T-helper 17 cell (primary cell): ENCODE results near the gene CRADD. TPM values are rescaled to one million over a fixed set of nuclear protein-coding genes. Genes with fewer than 3 reads are reported as not detected.

Experiments used
- ATAC-seq: fragments of 150-1000 bp; cut with Tn5 transposase; 2 replicates; pipeline ENCODE4 v1.10.0; 2021; ENCODE audit warnings: mild to moderate bottlenecking, moderate library complexity
- DNase-seq, 3 donors: peaks; one replicate each; pipeline versions ENCODE4 v3.0.0 to v3.0.0-alpha.2; 2020 to 2021
- H3K9me3 ChIP-seq: one replicate; pipeline ENCODE4 v1.7.0; 2013; ENCODE audit warnings: low read length, mild to moderate bottlenecking; ENCODE audit not compliant: control insufficient read depth, poor library complexity, severe bottlenecking
- H3K27ac Mint-ChIP-seq: one replicate; pipeline ENCODE4 v1.8.0; 2022; ENCODE audit warnings: mild to moderate bottlenecking, moderate library complexity, mixed read lengths
- H3K27me3 Mint-ChIP-seq: one replicate; pipeline ENCODE4 v1.8.0; 2022; ENCODE audit warnings: mixed read lengths
- H3K36me3 Mint-ChIP-seq: one replicate; pipeline ENCODE4 v1.8.0; 2022; ENCODE audit warnings: low read depth, mixed read lengths
- H3K4me1 Mint-ChIP-seq: one replicate; pipeline ENCODE4 v1.8.0; 2022; ENCODE audit warnings: mild to moderate bottlenecking, mixed read lengths
- H3K4me3 Mint-ChIP-seq: one replicate; pipeline ENCODE4 v1.8.0; 2022; ENCODE audit warnings: mild to moderate bottlenecking, moderate library complexity, mixed read lengths
- total RNA-seq, 4 donors: library from RNA in 2 of 4; stranded (reverse) in 2 of 4; gene quantifications; one replicate each; pipeline ENCODE4 v1.2.3 and lab custom pipeline; 2022 to 2026

The CRADD gene
- total RNA-seq, 2 donors from 2014 or later: 13.0 to 14.4 TPM

- no peak for DNase-seq
- Mint-ChIP-seq H3K36me3 (no peaks in the 10 kb centered on the region), H3K27ac (no peak overlapping the region), H3K27me3 (peaks cover 15% of the 10 kb centered on the region), H3K4me1 (peaks cover 2% of the 10 kb centered on the region), H3K4me3 (no peak overlapping the region)
- no peak for ATAC-seq
- H3K9me3 ChIP-seq: no peaks in the 10 kb centered on the region
These were observed 20.1 kb upstream of the CRADD start for GRCh38 chr12:93657071-93657470.

- peaks cover 23% of the 10 kb centered on the region for H3K27me3 Mint-ChIP-seq
- DNase-seq (no peak), ATAC-seq (no peak)
- peaks cover 2% of the 10 kb centered on the region for H3K36me3 Mint-ChIP-seq
- no peak overlapping the region for H3K27ac Mint-ChIP-seq
- H3K4me3 Mint-ChIP-seq: no peak overlapping the region
- no peaks in the 10 kb centered on the region for H3K4me1 Mint-ChIP-seq
- no peaks in the 10 kb centered on the region for H3K9me3 ChIP-seq
These were observed 16.2 kb upstream of the CRADD start for GRCh38 chr12:93661021-93661420.

- no peak for ATAC-seq
- H3K9me3 ChIP-seq: no peaks in the 10 kb centered on the region
- H3K4me3 Mint-ChIP-seq: no peak overlapping the region
- H3K4me1 Mint-ChIP-seq: no peaks in the 10 kb centered on the region
- H3K36me3 Mint-ChIP-seq: peaks cover 2% of the 10 kb centered on the region
- no peak overlapping the region for H3K27ac Mint-ChIP-seq
- H3K27me3 Mint-ChIP-seq: peaks cover 23% of the 10 kb centered on the region
- no peak for DNase-seq
These were observed 14.0 kb upstream of the CRADD start for GRCh38 chr12:93663006-93663728.

GRCh38 chr12:93663729-93664084 is 13.5 kb upstream of the CRADD start:
- Mint-ChIP-seq H3K36me3 (peaks cover 2% of the 10 kb centered on the region), H3K4me3 (no peak overlapping the region), H3K27ac (no peak overlapping the region), H3K4me1 (no peaks in the 10 kb centered on the region), H3K27me3 (peaks cover 23% of the 10 kb centered on the region)
- DNase-seq: no peak
- H3K9me3 ChIP-seq: no peaks in the 10 kb centered on the region
- ATAC-seq: no peak

GRCh38 chr12:93664573-93665138 is 12.5 kb upstream of the CRADD start:
- no peak overlapping the region for H3K27ac Mint-ChIP-seq
- H3K9me3 ChIP-seq: no peaks in the 10 kb centered on the region
- no peak for DNase-seq
- no peak for ATAC-seq
- no peak overlapping the region for H3K4me3 Mint-ChIP-seq
- peaks cover 2% of the 10 kb centered on the region for H3K36me3 Mint-ChIP-seq
- H3K4me1 Mint-ChIP-seq: no peaks in the 10 kb centered on the region
- H3K27me3 Mint-ChIP-seq: peaks cover 23% of the 10 kb centered on the region

- Mint-ChIP-seq H3K27ac (no peak overlapping the region), H3K36me3 (peaks cover 2% of the 10 kb centered on the region), H3K27me3 (peaks cover 8% of the 10 kb centered on the region), H3K4me1 (no peaks in the 10 kb centered on the region), H3K4me3 (no peak overlapping the region)
- ATAC-seq: no peak
- H3K9me3 ChIP-seq: no peaks in the 10 kb centered on the region
- DNase-seq: no peak
These were observed 9.5 kb upstream of the CRADD start for GRCh38 chr12:93667672-93668071.

GRCh38 chr12:93668919-93669418 is 8.2 kb upstream of the CRADD start:
- no peaks in the 10 kb centered on the region for H3K4me1 Mint-ChIP-seq
- DNase-seq: no peak
- H3K27ac Mint-ChIP-seq: no peak overlapping the region
- peaks cover 9% of the 10 kb centered on the region for H3K27me3 Mint-ChIP-seq
- no peak for ATAC-seq
- no peak overlapping the region for H3K4me3 Mint-ChIP-seq
- H3K36me3 Mint-ChIP-seq: no peaks in the 10 kb centered on the region
- H3K9me3 ChIP-seq: no peaks in the 10 kb centered on the region

GRCh38 chr12:93669452-93669851 is 7.7 kb upstream of the CRADD start:
- H3K9me3 ChIP-seq: no peaks in the 10 kb centered on the region
- H3K4me1 Mint-ChIP-seq: no peaks in the 10 kb centered on the region
- no peak overlapping the region for H3K27ac Mint-ChIP-seq
- ATAC-seq: no peak
- no peak for DNase-seq
- no peak overlapping the region for H3K4me3 Mint-ChIP-seq
- H3K36me3 Mint-ChIP-seq: no peaks in the 10 kb centered on the region
- peaks cover 14% of the 10 kb centered on the region for H3K27me3 Mint-ChIP-seq

- H3K4me1 Mint-ChIP-seq: no peaks in the 10 kb centered on the region
- peaks cover 17% of the 10 kb centered on the region for H3K27me3 Mint-ChIP-seq
- no peak for DNase-seq
- H3K4me3 Mint-ChIP-seq: no peak overlapping the region
- no peak overlapping the region for H3K27ac Mint-ChIP-seq
- ATAC-seq: no peak
- no peaks in the 10 kb centered on the region for H3K9me3 ChIP-seq
- H3K36me3 Mint-ChIP-seq: no peaks in the 10 kb centered on the region
These were observed 7.1 kb upstream of the CRADD start for GRCh38 chr12:93670104-93670503.

GRCh38 chr12:93671044-93671443 is 6.1 kb upstream of the CRADD start:
- DNase-seq: no peak
- no peaks in the 10 kb centered on the region for H3K9me3 ChIP-seq
- Mint-ChIP-seq H3K27ac (no peak overlapping the region), H3K4me1 (no peaks in the 10 kb centered on the region), H3K4me3 (no peak overlapping the region), H3K36me3 (no peaks in the 10 kb centered on the region), H3K27me3 (peaks cover 22% of the 10 kb centered on the region)
- no peak for ATAC-seq

- Mint-ChIP-seq H3K27me3 (peaks cover 22% of the 10 kb centered on the region), H3K27ac (no peak overlapping the region), H3K4me1 (peaks cover 12% of the 10 kb centered on the region), H3K4me3 (no peak overlapping the region), H3K36me3 (no peaks in the 10 kb centered on the region)
- no peaks in the 10 kb centered on the region for H3K9me3 ChIP-seq
- no peak for DNase-seq
- no peak for ATAC-seq
These were observed 4.1 kb upstream of the CRADD start for GRCh38 chr12:93673084-93673483.

- H3K27me3 Mint-ChIP-seq: peaks cover 22% of the 10 kb centered on the region
- no peak overlapping the region for H3K4me3 Mint-ChIP-seq
- ATAC-seq: no peak
- DNase-seq: no peak
- no peak overlapping the region for H3K27ac Mint-ChIP-seq
- peaks cover 3% of the 10 kb centered on the region for H3K36me3 Mint-ChIP-seq
- H3K4me1 Mint-ChIP-seq: peaks cover 22% of the 10 kb centered on the region
- no peaks in the 10 kb centered on the region for H3K9me3 ChIP-seq
These were observed 2.8 kb upstream of the CRADD start for GRCh38 chr12:93674386-93674785.

GRCh38 chr12:93676408-93677194 is 574 bp upstream of the CRADD start:
- peak overlapping the region; percentile 95 for H3K4me3 Mint-ChIP-seq
- no peaks in the 10 kb centered on the region for H3K9me3 ChIP-seq
- peaks cover 28% of the 10 kb centered on the region for H3K4me1 Mint-ChIP-seq
- peaks cover 22% of the 10 kb centered on the region for H3K27me3 Mint-ChIP-seq
- ATAC-seq: peak; percentile 6
- DNase-seq: no peak
- peaks cover 5% of the 10 kb centered on the region for H3K36me3 Mint-ChIP-seq
- peak overlapping the region; percentile 100 for H3K27ac Mint-ChIP-seq
